H9 (cell line): ENCODE results near the gene CFAP99. TPM values are rescaled to one million over a fixed set of nuclear protein-coding genes. Genes with fewer than 3 reads are reported as not detected.

Source experiments
- DNase-seq: peaks from one replicate; pipeline ENCODE4 v3.0.0-alpha.2; 2017
- H2AFZ ChIP-seq: one replicate; pipeline ENCODE4 v1.6.1; 2013; ENCODE audit warnings: mild to moderate bottlenecking, low read length, control low read depth, moderate library complexity
- H2AK5ac ChIP-seq: 2 replicates; pipeline ENCODE4 v1.6.1; 2013; ENCODE audit warnings: low read length, control low read depth, mixed read lengths; ENCODE audit not compliant: insufficient read length
- H2BK120ac ChIP-seq: one replicate; pipeline ENCODE4 v1.6.1; 2013; ENCODE audit warnings: low read depth, mild to moderate bottlenecking, low read length, control low read depth, inconsistent platforms; ENCODE audit not compliant: poor library complexity, severe bottlenecking
- H2BK12ac ChIP-seq: 2 replicates; pipeline ENCODE4 v1.6.1; 2013; ENCODE audit warnings: low read length, control low read depth, mixed read lengths, low read depth; ENCODE audit not compliant: insufficient read length
- H2BK15ac ChIP-seq: 2 replicates; pipeline ENCODE4 v1.6.1; 2013; ENCODE audit warnings: low read depth, low read length, control low read depth
- H2BK20ac ChIP-seq: one replicate; pipeline ENCODE4 v1.6.1; 2013; ENCODE audit warnings: low read depth, mild to moderate bottlenecking, low read length, control low read depth, inconsistent platforms; ENCODE audit not compliant: poor library complexity, severe bottlenecking
- H2BK5ac ChIP-seq: 2 replicates; pipeline ENCODE4 v1.6.1; 2013; ENCODE audit warnings: low read length, control low read depth, mixed read lengths; ENCODE audit not compliant: insufficient read length
- H3K14ac ChIP-seq: 2 replicates; pipeline ENCODE4 v1.6.1; 2013; ENCODE audit warnings: low read length, control low read depth; ENCODE audit not compliant: insufficient read depth
- H3K18ac ChIP-seq: 2 replicates; pipeline ENCODE4 v1.6.1; 2013; ENCODE audit warnings: low read depth, mild to moderate bottlenecking, mixed read lengths, low read length, control low read depth; ENCODE audit not compliant: insufficient read length
- H3K23ac ChIP-seq: 2 replicates; pipeline ENCODE4 v1.6.1; 2013; ENCODE audit warnings: low read length, control low read depth, mixed read lengths, low read depth; ENCODE audit not compliant: insufficient read length
- H3K23me2 ChIP-seq: 2 replicates; pipeline ENCODE4 v1.6.1; 2013; ENCODE audit warnings: low read depth, mild to moderate bottlenecking, mixed read lengths, low read length, control low read depth; ENCODE audit not compliant: insufficient read length, poor library complexity, severe bottlenecking
- H3K27ac ChIP-seq: 2 replicates; pipeline ENCODE4 v1.5.1; 2013; ENCODE audit warnings: low read length, control low read depth, mixed read lengths, low read depth; ENCODE audit not compliant: insufficient read length
- H3K27me3 ChIP-seq: 2 replicates; pipeline ENCODE4 v1.6.1; 2013; ENCODE audit warnings: low read length, control low read depth, inconsistent platforms; ENCODE audit not compliant: insufficient read depth
- H3K4ac ChIP-seq: 2 replicates; pipeline ENCODE4 v1.6.1; 2013; ENCODE audit warnings: low read depth, mild to moderate bottlenecking, control low read depth, inconsistent platforms, low read length, moderate library complexity
- H3K4me1 ChIP-seq: 2 replicates; pipeline ENCODE4 v1.6.1; 2013; ENCODE audit warnings: low read length, control low read depth, inconsistent platforms; ENCODE audit not compliant: insufficient read depth
- H3K4me2 ChIP-seq: 2 replicates; pipeline ENCODE4 v1.6.1; 2013; ENCODE audit warnings: low read length, control low read depth, mixed read lengths; ENCODE audit not compliant: insufficient read length, insufficient read depth
- H3K56ac ChIP-seq: 2 replicates; pipeline ENCODE4 v1.6.1; 2013; ENCODE audit warnings: low read depth, mild to moderate bottlenecking, mixed read lengths, low read length, control low read depth; ENCODE audit not compliant: insufficient read length
- H3K79me1 ChIP-seq: 2 replicates; pipeline ENCODE4 v1.6.1; 2013; ENCODE audit warnings: low read depth, mild to moderate bottlenecking, moderate library complexity, low read length, control low read depth, inconsistent platforms; ENCODE audit not compliant: insufficient read depth, poor library complexity, severe bottlenecking
- H3K79me2 ChIP-seq: 2 replicates; pipeline ENCODE4 v1.6.1; 2013; ENCODE audit warnings: low read length, control low read depth, inconsistent platforms; ENCODE audit not compliant: insufficient read depth
- H3K9ac ChIP-seq: 2 replicates; pipeline ENCODE4 v1.6.1; 2013; ENCODE audit warnings: low read length, control low read depth, mixed read lengths; ENCODE audit not compliant: insufficient read length; ENCODE audit errors: extremely low read depth
- H3K9me3 ChIP-seq: one replicate; pipeline ENCODE4 v1.6.1; 2013; ENCODE audit warnings: low read depth, low read length, inconsistent platforms; ENCODE audit not compliant: control insufficient read depth
- H3T11ph ChIP-seq: one replicate; pipeline ENCODE4 v1.6.1; 2013; ENCODE audit warnings: mild to moderate bottlenecking, low read length, control low read depth, inconsistent platforms
- H4K20me1 ChIP-seq: one replicate; pipeline ENCODE4 v1.6.1; 2013; ENCODE audit not compliant: control insufficient read depth, insufficient read length, insufficient read depth
- H4K5ac ChIP-seq: 2 replicates; pipeline ENCODE4 v1.6.1; 2013; ENCODE audit warnings: low read depth, mild to moderate bottlenecking, mixed read lengths, low read length, control low read depth; ENCODE audit not compliant: insufficient read length
- H4K8ac ChIP-seq: replicated peaks from 2 replicates; pipeline ENCODE4 v1.6.1; 2013; ENCODE audit warnings: low read length, control low read depth, mixed read lengths, low read depth; ENCODE audit not compliant: insufficient read length
- H4K91ac ChIP-seq: 2 replicates; pipeline ENCODE4 v1.6.1; 2013; ENCODE audit warnings: low read depth, mild to moderate bottlenecking, moderate library complexity, mixed read lengths, low read length, control low read depth; ENCODE audit not compliant: insufficient read length
- H3K27ac Mint-ChIP-seq, 3 experiments: 2 replicates in 2 of 3; 3 replicates in 1 of 3; pipeline ENCODE4 v1.8.0; 2020 to 2021; ENCODE audit warnings: mixed read lengths in 3 of 3, mild to moderate bottlenecking in 1 of 3, moderate library complexity in 1 of 3
- H3K27me3 Mint-ChIP-seq: 2 replicates; pipeline ENCODE4 v1.8.0; 2021; ENCODE audit warnings: low read depth, mild to moderate bottlenecking, moderate library complexity, mixed read lengths
- H3K36me3 Mint-ChIP-seq, 3 experiments: 2 replicates in 2 of 3; 3 replicates in 1 of 3; pipeline ENCODE4 v1.8.0; 2020 to 2021; ENCODE audit warnings: low read depth in 3 of 3, mixed read lengths in 3 of 3; ENCODE audit not compliant: insufficient read depth in 1 of 3
- H3K4me1 Mint-ChIP-seq, 2 experiments: 2 replicates each; pipeline ENCODE4 v1.8.0; 2020; ENCODE audit warnings: mixed read lengths in 2 of 2
- H3K4me3 Mint-ChIP-seq, 2 experiments: 2 replicates in 1 of 2; 3 replicates in 1 of 2; pipeline ENCODE4 v1.8.0; 2020 to 2021; ENCODE audit warnings: mild to moderate bottlenecking in 2 of 2, mixed read lengths in 2 of 2, moderate library complexity in 1 of 2
- H3K9me3 Mint-ChIP-seq, 2 experiments: 2 replicates in 1 of 2; 3 replicates in 1 of 2; pipeline ENCODE4 v1.8.0; 2020; ENCODE audit warnings: mild to moderate bottlenecking in 2 of 2, mixed read lengths in 2 of 2, moderate library complexity in 1 of 2
- CTCF ChIP-seq: fragments of 200-600 bp; sonication (generic); conservative IDR thresholded peaks from 3 replicates; pipeline ENCODE4 v1.8.0; 2021; ENCODE audit warnings: antibody characterized with exemption, mild to moderate bottlenecking
- WGBS: extraction: QIAGEN DNeasy Blood & Tissue Kit; methylation state at CpG from one replicate; pipeline ENCODE4 v1.1.7; 2013; ENCODE audit warnings: missing lambda C conversion rate, low lambda C conversion rate, mixed read lengths; ENCODE audit not compliant: insufficient read length; ENCODE audit errors: extremely low coverage; 5-methylcytosine and 5-hydroxymethylcytosine counted together
- total RNA-seq: library from RNA; stranded (reverse); gene quantifications from 2 replicates; pipeline ENCODE4 v1.2.1, GENCODE V29; 2021

The CFAP99 gene
- total RNA-seq, 1 experiment from 2014 or later: 0.35 TPM

GRCh38 chr4:2482192-2482591, 63.4 kb downstream of the CFAP99 start:
- H2BK120ac ChIP-seq: no peak overlapping the region

More at GRCh38 chr4:2482192-2482591, 63.4 kb downstream of the CFAP99 start:
- Histone ChIP-seq H3K4me2 (no peak overlapping the region), H3T11ph (no peak overlapping the region), H2BK5ac (no peak overlapping the region), H3K27ac (no peak overlapping the region), H2AFZ (no peak overlapping the region), H3K4me1 (peaks cover 2% of the 10 kb centered on the region; the same call in 1 of the 2 replicates), H3K27me3 (no peaks in the 10 kb centered on the region), H3K79me2 (peaks cover 95% of the 10 kb centered on the region), H3K23ac (no peak overlapping the region), H3K9me3 (no peaks in the 10 kb centered on the region), H3K79me1 (no peaks in the 10 kb centered on the region), H3K18ac (no peak overlapping the region), H2BK20ac (no peak overlapping the region), H4K20me1 (peaks cover 6% of the 10 kb centered on the region), H3K9ac (no peak overlapping the region), H4K91ac (no peak overlapping the region), H2AK5ac (no peak overlapping the region), H3K23me2 (no peaks in the 10 kb centered on the region), H4K8ac (no peak overlapping the region), H2BK12ac (no peak overlapping the region), H2BK15ac (no peak overlapping the region), H4K5ac (no peak overlapping the region), H3K4ac (no peak overlapping the region), H3K14ac (no peak overlapping the region; the same call in 1 of the 2 replicates), H3K56ac (no peak overlapping the region)
- no CpG with 5 or more reads among the region's 4 CpGs for WGBS
- H3K27me3 Mint-ChIP-seq: no peaks in the 10 kb centered on the region
- H3K9me3 Mint-ChIP-seq: no peaks in the 10 kb centered on the region
- no peak for TF ChIP-seq CTCF
- H3K4me3 Mint-ChIP-seq: no peak overlapping the region
- H3K4me1 Mint-ChIP-seq: peaks cover 80 to 87% of the 10 kb centered on the region in 2 experiments
- no peak overlapping the region; a peak in 1 of 7 replicates for H3K27ac Mint-ChIP-seq
- peaks cover 0 to 4% (median 0%) of the 10 kb centered on the region in 3 experiments; a peak in 4 of 7 replicates for H3K36me3 Mint-ChIP-seq
- DNase-seq: no peak
